Measurements from ENCODE around the gene PLCB2. TPM values are rescaled to one million over a fixed set of nuclear protein-coding genes. Genes with fewer than 3 reads are reported as not detected.

PLCB2 gene
- total RNA-seq, 2 donors from 2014 or later: 4.4 to 5.3 TPM

GRCh38 chr15:40352281-40352901 lies 44.7 kb upstream of the PLCB2 start:
- Mint-ChIP-seq H3K9me3 (no peaks in the 10 kb centered on the region), H3K27ac (no peak overlapping the region), H3K36me3 (ENCODE audit: low read depth) (no peaks in the 10 kb centered on the region), H3K27me3 (ENCODE audit: insufficient read depth) (peaks cover 28% of the 10 kb centered on the region), H3K4me1 (peaks cover 14% of the 10 kb centered on the region), H3K4me3 (no peak overlapping the region)
- Histone ChIP-seq H3K4me3 (ENCODE audit: low read length) (no peak overlapping the region), H3K9ac (ENCODE audit: extremely low read depth, low read length, poor library complexity, severe bottlenecking) (no peak overlapping the region), H3K27ac (ENCODE audit: low read depth, low read length) (no peak overlapping the region), H3K27me3 (ENCODE audit: control insufficient read depth, insufficient read depth, low read length, poor library complexity, severe bottlenecking) (peaks cover 11% of the 10 kb centered on the region), H3K4me1 (ENCODE audit: control insufficient read depth, insufficient read depth, low read length) (no peaks in the 10 kb centered on the region), H3K9me3 (ENCODE audit: control insufficient read depth, low read length) (no peaks in the 10 kb centered on the region), H3K36me3 (ENCODE audit: control insufficient read depth, insufficient read depth, low read length) (no peaks in the 10 kb centered on the region)
- no peak for DNase-seq
- no peak for TF ChIP-seq CTCF (conservative IDR thresholded peaks at IDR 0.05)
- WGBS, 2 experiments (ENCODE audit: insufficient coverage in 1 of 2, insufficient read length in 1 of 2): 83 to 95% methylated on average over 2 to 7 of the region's 7 CpGs

- no peaks in the 10 kb centered on the region for H3K27me3 ChIP-seq (ENCODE audit: control insufficient read depth, insufficient read depth, low read length, poor library complexity, severe bottlenecking)
- Mint-ChIP-seq H3K27ac (no peak overlapping the region), H3K36me3 (ENCODE audit: low read depth) (no peaks in the 10 kb centered on the region), H3K4me3 (no peak overlapping the region), H3K9me3 (no peaks in the 10 kb centered on the region), H3K4me1 (peaks cover 15% of the 10 kb centered on the region), H3K27me3 (ENCODE audit: insufficient read depth) (peaks cover 10% of the 10 kb centered on the region)
- DNase-seq: no peak
- no peak overlapping the region for H3K9ac ChIP-seq (ENCODE audit: extremely low read depth, low read length, poor library complexity, severe bottlenecking)
- H3K4me3 ChIP-seq (ENCODE audit: low read length): no peak overlapping the region
- TF ChIP-seq CTCF (conservative IDR thresholded peaks at IDR 0.05): no peak
- 92 to 97% methylated on average over 4 to 5 of the region's 5 CpGs for WGBS, 2 experiments (ENCODE audit: insufficient coverage in 1 of 2, insufficient read length in 1 of 2)
- no peak overlapping the region for H3K27ac ChIP-seq (ENCODE audit: low read depth, low read length)
- H3K9me3 ChIP-seq (ENCODE audit: control insufficient read depth, low read length): no peaks in the 10 kb centered on the region
- no peaks in the 10 kb centered on the region for H3K36me3 ChIP-seq (ENCODE audit: control insufficient read depth, insufficient read depth, low read length)
- H3K4me1 ChIP-seq (ENCODE audit: control insufficient read depth, insufficient read depth, low read length): peaks cover 3% of the 10 kb centered on the region
Observed at GRCh38 chr15:40349163-40349562, 41.4 kb upstream of the PLCB2 start.

GRCh38 chr15:40348474-40348870 lies 40.7 kb upstream of the PLCB2 start:
- Mint-ChIP-seq H3K4me1 (peaks cover 8% of the 10 kb centered on the region), H3K27ac (no peak overlapping the region), H3K4me3 (no peak overlapping the region), H3K36me3 (ENCODE audit: low read depth) (no peaks in the 10 kb centered on the region), H3K27me3 (ENCODE audit: insufficient read depth) (peaks cover 10% of the 10 kb centered on the region), H3K9me3 (no peaks in the 10 kb centered on the region)
- WGBS, 2 experiments (ENCODE audit: insufficient coverage in 1 of 2, insufficient read length in 1 of 2): 93 to 100% methylated on average over 5 of the region's 5 CpGs
- TF ChIP-seq CTCF (conservative IDR thresholded peaks at IDR 0.05): no peak
- Histone ChIP-seq H3K36me3 (ENCODE audit: control insufficient read depth, insufficient read depth, low read length) (no peaks in the 10 kb centered on the region), H3K4me3 (ENCODE audit: low read length) (no peak overlapping the region), H3K27ac (ENCODE audit: low read depth, low read length) (no peak overlapping the region), H3K9ac (ENCODE audit: extremely low read depth, low read length, poor library complexity, severe bottlenecking) (no peak overlapping the region), H3K9me3 (ENCODE audit: control insufficient read depth, low read length) (no peaks in the 10 kb centered on the region), H3K27me3 (ENCODE audit: control insufficient read depth, insufficient read depth, low read length, poor library complexity, severe bottlenecking) (no peaks in the 10 kb centered on the region), H3K4me1 (ENCODE audit: control insufficient read depth, insufficient read depth, low read length) (peaks cover 3% of the 10 kb centered on the region)
- no peak for DNase-seq
